ENCODE results near the gene TMEM183A. TPM values are rescaled to one million over a fixed set of nuclear protein-coding genes. Genes with fewer than 3 reads are reported as not detected.
A peak's percentile ranks its signal among the peaks of the same experiment; 100 is the strongest.

The TMEM183A gene, protein sequence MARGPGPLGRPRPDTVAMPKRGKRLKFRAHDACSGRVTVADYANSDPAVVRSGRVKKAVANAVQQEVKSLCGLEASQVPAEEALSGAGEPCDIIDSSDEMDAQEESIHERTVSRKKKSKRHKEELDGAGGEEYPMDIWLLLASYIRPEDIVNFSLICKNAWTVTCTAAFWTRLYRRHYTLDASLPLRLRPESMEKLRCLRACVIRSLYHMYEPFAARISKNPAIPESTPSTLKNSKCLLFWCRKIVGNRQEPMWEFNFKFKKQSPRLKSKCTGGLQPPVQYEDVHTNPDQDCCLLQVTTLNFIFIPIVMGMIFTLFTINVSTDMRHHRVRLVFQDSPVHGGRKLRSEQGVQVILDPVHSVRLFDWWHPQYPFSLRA
- 10 to 100 TPM; 76.5 to 82.2 TPM for total RNA-seq

DNA sequence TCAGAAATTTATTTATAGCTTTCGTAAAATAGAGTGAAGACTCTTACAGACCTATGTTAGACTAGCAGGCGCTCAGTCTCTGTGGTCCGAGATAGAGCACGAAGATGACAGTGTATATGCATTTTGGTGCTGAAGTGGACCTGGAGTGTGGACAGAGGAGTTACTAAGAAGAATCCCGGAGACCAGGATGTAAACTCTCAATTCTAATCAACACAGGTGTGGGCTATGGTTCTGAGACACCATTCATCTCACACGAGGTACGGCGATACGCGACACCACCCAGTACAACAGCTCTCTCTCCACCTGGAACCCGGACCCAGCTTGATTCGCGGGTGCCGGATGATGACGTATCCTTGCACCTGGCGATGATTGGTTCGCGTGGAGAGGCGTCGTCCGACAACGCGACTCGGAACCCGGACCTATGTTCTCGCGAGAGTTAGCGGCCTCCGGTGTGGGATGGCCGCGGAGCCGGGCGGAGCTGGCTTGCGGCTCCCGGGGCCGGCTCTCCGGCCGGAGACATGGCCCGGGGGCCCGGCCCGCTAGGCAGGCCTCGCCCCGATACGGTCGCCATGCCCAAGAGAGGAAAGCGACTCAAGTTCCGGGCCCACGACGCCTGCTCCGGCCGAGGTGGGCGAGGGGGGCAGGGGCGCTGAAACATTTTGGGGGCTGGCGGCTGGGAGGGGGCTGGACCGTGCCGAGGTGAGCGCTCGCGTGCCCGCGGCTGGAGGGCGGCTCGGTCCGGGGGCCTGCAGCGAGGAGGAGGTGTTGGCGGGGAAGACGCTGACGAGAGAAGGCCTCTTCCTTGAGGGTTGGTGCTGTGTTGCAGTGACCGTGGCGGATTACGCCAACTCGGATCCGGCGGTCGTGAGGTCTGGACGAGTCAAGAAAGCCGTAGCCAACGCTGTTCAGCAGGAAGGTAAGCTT, at the start of gene TMEM183A:
Gene TMEM183A, plus strand, starts transcription at position 427 of the 924 bp plus-strand sequence. Its CDS starts 92 bp downstream, at position 519.
- ATAC-seq (peak; percentile 93), DNase-seq (peak; percentile 97)
- Mint-ChIP-seq H3K27ac (peak within 1 kb of the TSS; percentile 98), H3K9me3 (no peaks in the 10 kb centered on the region), H3K27me3 (no peaks in the 10 kb centered on the region), H3K36me3 (ENCODE audit: low read depth) (peaks cover 16% of the 10 kb centered on the region), H3K4me3 (peak within 1 kb of the TSS; percentile 83), H3K4me1 (ENCODE audit: low read depth) (peaks cover 28% of the 10 kb centered on the region)
- TF ChIP-seq, protein P1, sequence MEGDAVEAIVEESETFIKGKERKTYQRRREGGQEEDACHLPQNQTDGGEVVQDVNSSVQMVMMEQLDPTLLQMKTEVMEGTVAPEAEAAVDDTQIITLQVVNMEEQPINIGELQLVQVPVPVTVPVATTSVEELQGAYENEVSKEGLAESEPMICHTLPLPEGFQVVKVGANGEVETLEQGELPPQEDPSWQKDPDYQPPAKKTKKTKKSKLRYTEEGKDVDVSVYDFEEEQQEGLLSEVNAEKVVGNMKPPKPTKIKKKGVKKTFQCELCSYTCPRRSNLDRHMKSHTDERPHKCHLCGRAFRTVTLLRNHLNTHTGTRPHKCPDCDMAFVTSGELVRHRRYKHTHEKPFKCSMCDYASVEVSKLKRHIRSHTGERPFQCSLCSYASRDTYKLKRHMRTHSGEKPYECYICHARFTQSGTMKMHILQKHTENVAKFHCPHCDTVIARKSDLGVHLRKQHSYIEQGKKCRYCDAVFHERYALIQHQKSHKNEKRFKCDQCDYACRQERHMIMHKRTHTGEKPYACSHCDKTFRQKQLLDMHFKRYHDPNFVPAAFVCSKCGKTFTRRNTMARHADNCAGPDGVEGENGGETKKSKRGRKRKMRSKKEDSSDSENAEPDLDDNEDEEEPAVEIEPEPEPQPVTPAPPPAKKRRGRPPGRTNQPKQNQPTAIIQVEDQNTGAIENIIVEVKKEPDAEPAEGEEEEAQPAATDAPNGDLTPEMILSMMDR (IDR thresholded peaks at IDR 0.05): no peak
- intact Hi-C loops (cut with micrococcal nuclease): loop anchor here (10.0 kb wide), 2 partner anchors 252 to 662 kb away; partner anchors contain the start of genes PPP1R12B and UBE2T
- ChIA-PET CTCF (interaction anchor here (1.1 to 2.3 kb wide), 8 partner anchors 8 to 80 kb away, joined by 3 to 15 read pairs (median 4); partner anchors contain the start of gene KLHL12), POLR2A (interaction anchor here (0.6 to 3.4 kb wide), 25 partner anchors 8 to 660 kb away, joined by 3 to 15 read pairs (median 4); partner anchors contain the start of genes CYB5R1 and KLHL12)

DNA sequence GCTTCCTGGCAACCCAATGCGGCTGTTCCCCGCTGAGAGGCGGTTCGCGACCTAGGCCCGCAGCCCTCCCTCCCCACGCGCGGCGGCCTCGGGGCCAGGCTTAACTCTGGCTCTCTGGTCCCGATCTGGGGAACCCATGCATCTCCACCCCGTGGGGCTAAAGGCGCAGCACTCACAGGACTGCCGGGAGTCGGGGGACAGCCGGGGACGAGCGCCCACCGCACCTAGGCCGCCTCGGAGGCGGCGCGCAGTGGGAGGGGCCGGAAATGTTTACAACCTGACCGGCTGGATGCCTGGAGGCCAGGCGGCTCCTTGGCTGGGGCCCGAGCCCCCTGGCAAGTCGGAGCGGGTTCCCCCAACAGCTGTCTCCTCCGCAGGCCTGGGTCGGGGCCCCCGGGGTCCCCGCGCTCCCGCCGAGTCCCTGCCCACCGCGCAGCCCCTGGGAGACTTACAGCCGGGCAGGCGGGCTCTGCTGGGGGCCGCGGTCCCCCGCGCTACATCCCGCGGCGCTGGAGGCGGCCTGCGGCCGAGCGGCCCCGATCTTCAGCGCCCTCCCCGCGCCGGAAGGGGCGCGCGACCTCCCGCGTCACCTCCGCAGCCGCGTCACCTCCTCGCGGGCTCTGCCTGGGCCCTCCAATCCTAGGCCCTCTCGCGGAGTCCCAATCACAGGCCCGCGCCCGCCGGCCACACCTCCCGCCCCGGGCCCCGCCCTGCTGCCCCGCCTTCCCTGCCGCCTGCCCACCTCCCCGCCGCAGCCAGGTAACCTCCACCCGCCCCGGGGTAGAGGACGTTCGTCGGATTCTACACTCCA, 49.2 kb upstream of the TMEM183A start, which contains the start of gene ADIPOR1:
Gene ADIPOR1, minus strand, starts transcription at position 580 of the 811 bp plus-strand sequence. CDS start 7,242 bp downstream, outside the sequence.
- H3K27me3 Mint-ChIP-seq: no peaks in the 10 kb centered on the region
- peaks cover 9% of the 10 kb centered on the region for H3K36me3 Mint-ChIP-seq (ENCODE audit: low read depth)
- H3K4me1 Mint-ChIP-seq (ENCODE audit: low read depth): peaks cover 36% of the 10 kb centered on the region

DNA sequence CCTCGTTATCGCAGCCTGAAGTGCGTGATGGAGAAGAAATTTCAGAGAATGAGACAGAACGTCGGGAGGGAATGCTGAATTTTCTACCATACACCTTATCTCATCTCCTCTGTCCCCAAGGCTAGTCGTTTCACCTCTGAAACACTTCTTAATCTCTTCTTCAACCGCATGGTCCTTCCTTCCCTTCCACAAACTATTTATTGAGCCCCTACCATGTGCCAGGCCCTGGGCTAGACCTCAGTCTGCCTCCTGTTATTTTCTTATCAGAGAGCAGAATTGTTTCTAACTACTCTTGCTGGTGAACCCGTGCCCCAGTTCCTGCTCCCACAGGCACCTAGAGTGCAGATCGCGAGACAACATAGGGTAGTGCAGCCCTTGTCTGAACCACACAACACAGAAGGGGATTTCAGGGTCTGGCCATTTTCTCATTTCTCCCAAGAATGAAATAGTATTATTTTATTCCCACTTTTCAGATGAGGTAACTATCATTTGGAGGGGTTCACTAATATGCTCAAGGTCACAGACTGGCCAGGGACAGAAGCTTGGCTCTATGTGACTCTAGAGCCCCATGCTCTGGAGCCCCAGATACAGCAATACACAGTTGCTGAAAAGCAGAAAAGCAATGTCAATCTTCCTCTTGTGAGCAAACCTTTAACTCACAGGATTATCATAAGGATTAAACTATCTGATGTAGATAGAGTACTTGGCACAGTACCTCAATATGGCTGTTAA, 48.5 kb upstream of the TMEM183A start:
- H3K4me1 Mint-ChIP-seq (ENCODE audit: low read depth): peaks cover 29% of the 10 kb centered on the region
- peak overlapping the region; percentile 79 for H3K27ac Mint-ChIP-seq
- TF ChIP-seq, protein P1 (IDR thresholded peaks at IDR 0.05): no peak
- ATAC-seq (peak; percentile 18), DNase-seq (peak; percentile 39)
- ChIA-PET POLR2A (interaction anchor here (1.0 kb wide), 1 partner anchor 48 kb away, joined by 4 read pairs; the partner anchor contains the start of gene TMEM183A), CTCF (no interaction called here)
- H3K4me3 Mint-ChIP-seq: peak overlapping the region; percentile 83
- no peaks in the 10 kb centered on the region for H3K9me3 Mint-ChIP-seq
- intact Hi-C loops (cut with micrococcal nuclease): no loop called here
- H3K36me3 Mint-ChIP-seq (ENCODE audit: low read depth): peaks cover 10% of the 10 kb centered on the region
- no peaks in the 10 kb centered on the region for H3K27me3 Mint-ChIP-seq

More for the DNA sequence above, 49.2 kb upstream of the TMEM183A start, which contains the start of gene ADIPOR1:
- CTCF ChIA-PET: no interaction called here
- H3K9me3 Mint-ChIP-seq: no peaks in the 10 kb centered on the region
- intact Hi-C loops (cut with micrococcal nuclease): no loop called here
- DNase-seq (peak; percentile 93), ATAC-seq (peak; percentile 99)
- TF ChIP-seq, protein P1 (IDR thresholded peaks at IDR 0.05): no peak
- POLR2A ChIA-PET: interaction anchor here (0.6 kb wide), 1 partner anchor 196 kb away, joined by 3 read pairs; no protein-coding TSS in a partner anchor
- peak within 1 kb of the TSS; percentile 79 for H3K27ac Mint-ChIP-seq
- peak within 1 kb of the TSS; percentile 83 for H3K4me3 Mint-ChIP-seq

DNA sequence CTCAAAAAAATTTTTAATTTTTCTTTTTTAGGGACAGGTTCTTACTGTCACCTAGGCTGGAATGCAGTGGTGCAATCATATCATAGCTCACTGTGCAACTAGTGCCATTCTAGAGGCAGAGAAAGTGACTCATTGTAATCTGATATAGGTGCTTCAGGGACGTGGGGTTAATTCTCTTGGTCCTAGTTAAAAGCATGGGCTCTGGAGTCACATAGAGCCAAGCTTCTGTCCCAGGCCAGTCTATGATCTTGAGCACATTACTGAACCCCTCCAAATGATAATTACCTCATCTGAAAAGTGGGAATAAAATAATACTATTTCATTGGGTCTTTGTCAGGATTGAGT, 47.9 kb upstream of the TMEM183A start:
- DNase-seq (no peak), ATAC-seq (no peak)
- peaks cover 25% of the 10 kb centered on the region for H3K4me1 Mint-ChIP-seq (ENCODE audit: low read depth)
- peaks cover 11% of the 10 kb centered on the region for H3K36me3 Mint-ChIP-seq (ENCODE audit: low read depth)
- TF ChIP-seq, protein P1 (IDR thresholded peaks at IDR 0.05): no peak
- H3K27ac Mint-ChIP-seq: no peak overlapping the region
- H3K27me3 Mint-ChIP-seq: no peaks in the 10 kb centered on the region
- no peak overlapping the region for H3K4me3 Mint-ChIP-seq
- intact Hi-C loops (cut with micrococcal nuclease): no loop called here
- no peaks in the 10 kb centered on the region for H3K9me3 Mint-ChIP-seq
- ChIA-PET POLR2A (interaction anchor here (1.0 kb wide), 1 partner anchor 48 kb away, joined by 4 read pairs; the partner anchor contains the start of gene TMEM183A), CTCF (no interaction called here)
